Naive thymus-derived CD8-positive, alpha-beta T cell (primary cell): ENCODE measurements around the gene GCAT. TPM values are rescaled to one million over a fixed set of nuclear protein-coding genes. Genes with fewer than 3 reads are reported as not detected.

Experiments
- ATAC-seq, 2 donors: fragments of 150-1000 bp; cut with Tn5 transposase in 1 of 2; sonication (Bioruptor Pico), chemical (Tn5 transposase) in 1 of 2; 1 replicate in 1 of 2; 2 replicates in 1 of 2; pipeline ENCODE4 v1.10.0; 2021; ENCODE audit warnings: mild to moderate bottlenecking in 2 of 2, moderate library complexity in 2 of 2
- POLR2A ChIA-PET: fragments of 350-600 bp; sonication (Branson Sonifier 250); formaldehyde crosslinking; loops from one replicate; lab custom pipeline; 2021; ENCODE audit warnings: antibody characterized with exemption; lab: Charles Lee
- DNase-seq, 10 donors: peaks; one replicate each; pipeline versions ENCODE4 v3.0.0 to v3.0.0-alpha.2; 2020 to 2022
- H3K27ac Mint-ChIP-seq, 10 donors: one replicate each; pipeline ENCODE4 v1.8.0; 2020 to 2022; ENCODE audit warnings: mild to moderate bottlenecking in 10 of 10, mixed read lengths in 10 of 10, moderate library complexity in 4 of 10, inconsistent platforms in 1 of 10
- H3K27me3 Mint-ChIP-seq, 5 donors: one replicate each; pipeline ENCODE4 v1.8.0; 2021 to 2022; ENCODE audit warnings: mixed read lengths in 5 of 5
- H3K36me3 Mint-ChIP-seq, 3 donors: one replicate each; pipeline ENCODE4 v1.8.0; 2020 to 2022; ENCODE audit warnings: mixed read lengths in 3 of 3, mild to moderate bottlenecking in 2 of 3, inconsistent platforms in 1 of 3
- H3K4me1 Mint-ChIP-seq, 4 donors: one replicate each; pipeline ENCODE4 v1.8.0; 2021 to 2022; ENCODE audit warnings: mixed read lengths in 4 of 4
- H3K4me3 Mint-ChIP-seq, 10 donors: one replicate each; pipeline ENCODE4 v1.8.0; 2020 to 2022; ENCODE audit warnings: mild to moderate bottlenecking in 10 of 10, mixed read lengths in 10 of 10, moderate library complexity in 6 of 10, inconsistent platforms in 1 of 10
- H3K9me3 Mint-ChIP-seq, 9 donors: one replicate each; pipeline ENCODE4 v1.8.0; 2020 to 2022; ENCODE audit warnings: mixed read lengths in 9 of 9, mild to moderate bottlenecking in 3 of 9, inconsistent platforms in 1 of 9, moderate library complexity in 1 of 9
- polyA plus RNA-seq, 3 donors: library from polyadenylated mRNA; unstranded; fragments of 300-500 nt; fragmentation: Illumina TruSeq; gene quantifications; one replicate each; pipeline ENCODE4 v1.2.3, GENCODE V29; 2021
- total RNA-seq, 8 experiments: library from RNA in 2 of 8; stranded (reverse) in 2 of 8; gene quantifications; one replicate each; pipeline ENCODE4 v1.2.3 and lab custom pipeline; 2021 to 2026

Gene GCAT
- total and polyA plus RNA-seq, 5 experiments from 2014 or later: 1.8 to 7.6 (median 4.0) TPM

GRCh38 chr22:37817705-37818408, 10.1 kb downstream of the GCAT start:
- POLR2A ChIA-PET: interaction anchor here (0.8 to 3.6 kb wide), 7 partner anchors 10 to 78 kb away, joined by 3 to 19 read pairs (median 4); partner anchors contain the start of genes ANKRD54 and GCAT
- H3K4me1 Mint-ChIP-seq: peaks cover 0 to 19% (median 13%) of the 10 kb centered on the region in 4 donors
- H3K27me3 Mint-ChIP-seq: peaks cover 8 to 51% (median 23%) of the 10 kb centered on the region in 5 donors
- H3K4me3 Mint-ChIP-seq: peak overlapping the region; percentile 20 to 67 (median 54)
- peak; percentile 81 to 82 for ATAC-seq
- H3K9me3 Mint-ChIP-seq: no peaks in the 10 kb centered on the region
- peak overlapping the region in 1 of 10 donors; percentile 66 for H3K27ac Mint-ChIP-seq
- peak; percentile 59 to 83 (median 78) for DNase-seq
- H3K36me3 Mint-ChIP-seq: peaks cover 0 to 2% (median 0%) of the 10 kb centered on the region in 3 donors

GRCh38 chr22:37818409-37819104, 10.8 kb downstream of the GCAT start:
- H3K4me1 Mint-ChIP-seq: peaks cover 0 to 19% (median 13%) of the 10 kb centered on the region in 4 donors
- no peak overlapping the region for H3K27ac Mint-ChIP-seq
- peaks cover 9 to 51% (median 25%) of the 10 kb centered on the region in 5 donors for H3K27me3 Mint-ChIP-seq
- H3K4me3 Mint-ChIP-seq: peak overlapping the region; percentile 53 to 75 (median 70)
- H3K9me3 Mint-ChIP-seq: no peaks in the 10 kb centered on the region
- ATAC-seq: peak; percentile 80 to 82
- POLR2A ChIA-PET: interaction anchor here (0.8 to 3.6 kb wide), 4 partner anchors 11 to 78 kb away, joined by 3 to 19 read pairs (median 6); partner anchors contain the start of genes ANKRD54 and GCAT
- DNase-seq: peak; percentile 44 to 79 (median 57)
- H3K36me3 Mint-ChIP-seq: no peaks in the 10 kb centered on the region

- no peaks in the 10 kb centered on the region for H3K36me3 Mint-ChIP-seq
- H3K9me3 Mint-ChIP-seq: no peaks in the 10 kb centered on the region
- H3K27ac Mint-ChIP-seq: no peak overlapping the region
- H3K27me3 Mint-ChIP-seq: peaks cover 9 to 52% (median 25%) of the 10 kb centered on the region in 5 donors
- POLR2A ChIA-PET: interaction anchor here (0.7 to 3.6 kb wide), 4 partner anchors 11 to 181 kb away, joined by 3 to 19 read pairs (median 6); partner anchors contain the start of genes ANKRD54 and GCAT
- H3K4me3 Mint-ChIP-seq: peak overlapping the region; percentile 43 to 75 (median 68)
- DNase-seq: no peak
- H3K4me1 Mint-ChIP-seq: peaks cover 0 to 19% (median 13%) of the 10 kb centered on the region in 4 donors
- ATAC-seq: no peak
These were observed 11.3 kb downstream of the GCAT start for GRCh38 chr22:37819105-37819433.

- DNase-seq (no peak), ATAC-seq (no peak)
- POLR2A ChIA-PET: interaction anchor here (3.6 kb wide), 1 partner anchor 43 kb away, joined by 19 read pairs; no protein-coding TSS in a partner anchor
- no peak overlapping the region for H3K27ac Mint-ChIP-seq
- H3K27me3 Mint-ChIP-seq: peaks cover 9 to 54% (median 28%) of the 10 kb centered on the region in 5 donors
- H3K4me1 Mint-ChIP-seq: peaks cover 0 to 21% (median 14%) of the 10 kb centered on the region in 4 donors
- H3K36me3 Mint-ChIP-seq: no peaks in the 10 kb centered on the region
- no peaks in the 10 kb centered on the region for H3K9me3 Mint-ChIP-seq
- H3K4me3 Mint-ChIP-seq: peak overlapping the region in 2 of 10 donors; percentile 34 to 67
These were observed 12.6 kb downstream of the GCAT start for GRCh38 chr22:37820350-37820749.

- peak overlapping the region in 1 of 10 donors; percentile 29 for H3K27ac Mint-ChIP-seq
- DNase-seq (no peak), ATAC-seq (no peak)
- peaks cover 0 to 3% (median 0%) of the 10 kb centered on the region in 3 donors for H3K36me3 Mint-ChIP-seq
- no peaks in the 10 kb centered on the region for H3K9me3 Mint-ChIP-seq
- peaks cover 2 to 23% (median 15%) of the 10 kb centered on the region in 4 donors for H3K4me1 Mint-ChIP-seq
- POLR2A ChIA-PET: interaction anchor here (1.2 to 1.6 kb wide), 2 partner anchors 13 to 20 kb away, joined by 3 to 4 read pairs; no protein-coding TSS in a partner anchor
- H3K27me3 Mint-ChIP-seq: peaks cover 9 to 52% (median 28%) of the 10 kb centered on the region in 5 donors
- no peak overlapping the region for H3K4me3 Mint-ChIP-seq
These were observed 14.5 kb downstream of the GCAT start for GRCh38 chr22:37822079-37822833.

GRCh38 chr22:37823134-37823985, 15.6 kb downstream of the GCAT start, which contains the start of gene GALR3:
TSS of gene GALR3 (plus strand) at chr22:37823382. CDS start at chr22:37823407, 25 bp downstream.
- Mint-ChIP-seq H3K9me3 (no peaks in the 10 kb centered on the region), H3K4me3 (peak within 1 kb of the TSS in 1 of 10 donors; percentile 33), H3K4me1 (peaks cover 2 to 12% (median 7%) of the 10 kb centered on the region in 4 donors), H3K36me3 (peaks cover 0 to 7% (median 0%) of the 10 kb centered on the region in 3 donors), H3K27ac (no peak within 1 kb of the TSS), H3K27me3 (peaks cover 6 to 49% (median 24%) of the 10 kb centered on the region in 5 donors)
- ATAC-seq (no peak), DNase-seq (no peak)
- POLR2A ChIA-PET: interaction anchor here (1.6 kb wide), 1 partner anchor 19 kb away, joined by 3 read pairs; no protein-coding TSS in a partner anchor

GRCh38 chr22:37824674-37825641, 17.2 kb downstream of the GCAT start:
- no peak overlapping the region for H3K27ac Mint-ChIP-seq
- H3K9me3 Mint-ChIP-seq: no peaks in the 10 kb centered on the region
- peak; percentile 30 to 33 for ATAC-seq
- peaks cover 0 to 5% (median 4%) of the 10 kb centered on the region in 4 donors for H3K4me1 Mint-ChIP-seq
- POLR2A ChIA-PET: interaction anchor here (0.9 kb wide), 1 partner anchor 17 kb away, joined by 3 read pairs; no protein-coding TSS in a partner anchor
- H3K36me3 Mint-ChIP-seq: peaks cover 0 to 13% (median 2%) of the 10 kb centered on the region in 3 donors
- H3K27me3 Mint-ChIP-seq: peaks cover 6 to 49% (median 21%) of the 10 kb centered on the region in 5 donors
- peak overlapping the region in 4 of 10 donors; percentile 43 to 79 (median 62) for H3K4me3 Mint-ChIP-seq
- no peak for DNase-seq

GRCh38 chr22:37827056-37827455, 19.3 kb downstream of the GCAT start:
- no peak for DNase-seq
- Mint-ChIP-seq H3K27ac (no peak overlapping the region), H3K4me3 (no peak overlapping the region), H3K4me1 (peaks cover 0 to 7% (median 4%) of the 10 kb centered on the region in 4 donors), H3K9me3 (no peaks in the 10 kb centered on the region), H3K36me3 (peaks cover 0 to 32% (median 3%) of the 10 kb centered on the region in 3 donors), H3K27me3 (peaks cover 4 to 31% (median 11%) of the 10 kb centered on the region in 5 donors)
- POLR2A ChIA-PET: no interaction called here
- no peak for ATAC-seq

- no peaks in the 10 kb centered on the region for H3K9me3 Mint-ChIP-seq
- ATAC-seq: no peak
- no peak overlapping the region for H3K27ac Mint-ChIP-seq
- H3K4me1 Mint-ChIP-seq: peaks cover 0 to 7% (median 2%) of the 10 kb centered on the region in 4 donors
- peaks cover 0 to 55% (median 3%) of the 10 kb centered on the region in 3 donors for H3K36me3 Mint-ChIP-seq
- no peak overlapping the region for H3K4me3 Mint-ChIP-seq
- POLR2A ChIA-PET: no interaction called here
- DNase-seq: no peak
- H3K27me3 Mint-ChIP-seq: peaks cover 0 to 8% (median 0%) of the 10 kb centered on the region in 5 donors
These were observed 22.5 kb downstream of the GCAT start for GRCh38 chr22:37830093-37830842.

- no peak overlapping the region for H3K27ac Mint-ChIP-seq
- peaks cover 0 to 5% (median 0%) of the 10 kb centered on the region in 4 donors for H3K4me1 Mint-ChIP-seq
- ATAC-seq: no peak
- no peak for DNase-seq
- H3K36me3 Mint-ChIP-seq: peaks cover 0 to 58% (median 3%) of the 10 kb centered on the region in 3 donors
- H3K27me3 Mint-ChIP-seq: no peaks in the 10 kb centered on the region
- H3K9me3 Mint-ChIP-seq: no peaks in the 10 kb centered on the region
- POLR2A ChIA-PET: no interaction called here
- H3K4me3 Mint-ChIP-seq: peak overlapping the region in 1 of 10 donors; percentile 10
These were observed 23.7 kb downstream of the GCAT start for GRCh38 chr22:37831472-37831871.
